ENCODE data around the gene WDR54. TPM values are rescaled to one million over a fixed set of nuclear protein-coding genes. Genes with fewer than 3 reads are reported as not detected.

WDR54 gene
- total and polyA plus RNA-seq, 2 donors (not counting 3 experiments of a cell fraction or from before 2014, with no cell fraction given), result 21.7 to 46.3 TPM

DNA sequence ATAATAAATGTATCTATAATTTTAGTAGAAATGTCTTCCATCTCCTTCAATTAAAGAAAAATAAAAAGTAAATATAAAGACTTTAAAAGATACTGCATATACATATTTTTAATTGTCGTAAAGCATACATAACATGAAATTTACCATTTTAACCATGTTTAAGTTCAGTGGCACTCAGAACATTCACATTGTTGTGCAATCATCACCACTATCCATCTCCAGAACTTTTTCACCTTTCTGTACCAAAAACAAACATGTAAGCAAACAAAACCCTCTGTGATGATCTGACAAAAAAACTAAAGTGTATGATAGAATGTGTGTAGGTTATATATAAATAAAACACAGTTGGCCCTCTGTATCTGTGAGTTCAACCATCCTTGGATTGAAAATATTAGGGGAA, 28.0 kb upstream of the WDR54 start:
- dilution Hi-C loops (cut with MboI; ENCODE audit: extremely low pct_ligation_motif_present, low sequenced_read_pairs) (no loop called here), intact Hi-C loops (cut with micrococcal nuclease) (loop anchor here (5.0 to 10.0 kb wide), 2 partner anchors 56 to 569 kb away; partner anchors contain the start of gene STAMBP)
- no peak for FAIRE-seq
- Histone ChIP-seq H3K27ac (ENCODE audit: insufficient read depth, low read depth, low read length) (no peak overlapping the region), H3K79me2 (ENCODE audit: control insufficient read depth, insufficient read depth, low read length) (peaks cover 29% of the 10 kb centered on the region), H3K4me3 (replicated peaks in 1 of 3; ENCODE audit: insufficient read depth in 1 of 3, low read depth in 1 of 3, low read length in 3 of 3) (no peak overlapping the region), H2AFZ (ENCODE audit: low read depth, low read length) (no peak overlapping the region), H3K4me2 (ENCODE audit: insufficient read depth, low read length) (no peak overlapping the region), H4K20me1 (replicated peaks; ENCODE audit: control insufficient read depth, extremely low read depth, insufficient read depth, low read length) (peaks cover 3% of the 10 kb centered on the region), H3K27me3 (ENCODE audit: control insufficient read depth in 2 of 2, insufficient read depth in 2 of 2, low read length in 2 of 2) (no peaks in the 10 kb centered on the region), H3K36me3 (ENCODE audit: control insufficient read depth in 2 of 2, extremely low read depth in 1 of 2, insufficient read depth in 2 of 2, low read length in 2 of 2) (no peaks in the 10 kb centered on the region), H3K9me1 (replicated peaks; ENCODE audit: control insufficient read depth, extremely low read depth, insufficient read depth, low read length) (no peaks in the 10 kb centered on the region), H3K4me1 (ENCODE audit: control insufficient read depth, extremely low read depth, insufficient read depth, low read length) (peaks cover 12% of the 10 kb centered on the region), H3K9me3 (replicated peaks; ENCODE audit: control insufficient read depth, insufficient read depth, low read length) (no peaks in the 10 kb centered on the region), H3K9ac (replicated peaks; ENCODE audit: extremely low read depth, insufficient read depth, low read length) (no peak overlapping the region)
- DNase-seq (ENCODE audit: low read depth, low spot score), result no peak
- TF ChIP-seq GATA2 (IDR thresholded peaks at IDR 0.05; ENCODE audit: insufficient read depth, insufficient read length, low read depth, low read length) (no peak), POLR2A (IDR thresholded peaks at IDR 0.05; ENCODE audit: low read depth, low read length) (no peak), EZH2 (IDR thresholded peaks at IDR 0.05; ENCODE audit: borderline replicate concordance, low read depth, low read length, severe bottlenecking) (no peak), JUN (IDR thresholded peaks at IDR 0.05; ENCODE audit: borderline replicate concordance, insufficient read depth, insufficient read length, low read depth) (no peak), FOS (IDR thresholded peaks at IDR 0.05; ENCODE audit: borderline replicate concordance, insufficient read depth, low read length) (no peak)
- BruUV-seq (replicated peaks), result no TSS peak
- ChIA-PET POLR2A (no interaction called here), CTCF (no interaction called here)

DNA sequence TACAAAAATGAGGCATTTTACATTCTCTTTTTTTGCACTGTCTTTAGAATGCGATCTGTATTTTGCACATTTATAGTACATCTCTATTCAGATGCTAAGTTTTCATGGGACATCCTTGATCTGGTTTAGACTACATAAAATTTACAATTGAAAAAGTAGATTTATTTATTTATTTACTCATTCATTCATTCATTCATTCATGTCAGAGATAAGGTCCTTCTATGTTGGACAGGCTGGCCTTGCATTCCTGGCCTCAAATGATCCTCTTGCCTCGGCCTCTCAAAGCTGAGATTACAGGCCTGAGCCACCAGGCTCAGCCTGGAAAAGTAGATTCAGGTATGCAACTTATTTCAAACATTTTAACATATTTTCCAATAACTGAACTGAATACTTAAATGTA, 25.4 kb upstream of the WDR54 start:
- intact Hi-C loops (cut with micrococcal nuclease), result loop anchor here (10.0 kb wide), 1 partner anchor 571 kb away; the partner anchor contains the start of gene STAMBP
- dilution Hi-C loops (cut with MboI; ENCODE audit: extremely low pct_ligation_motif_present, low sequenced_read_pairs), result no loop called here
- BruUV-seq (replicated peaks), result no TSS peak

More for the DNA sequence above, 25.4 kb upstream of the WDR54 start:
- H3K4me2 ChIP-seq (ENCODE audit: insufficient read depth, low read length), result no peak overlapping the region
- TF ChIP-seq JUN (IDR thresholded peaks at IDR 0.05; ENCODE audit: borderline replicate concordance, insufficient read depth, insufficient read length, low read depth) (no peak), FOS (IDR thresholded peaks at IDR 0.05; ENCODE audit: borderline replicate concordance, insufficient read depth, low read length) (no peak), POLR2A (IDR thresholded peaks at IDR 0.05; ENCODE audit: low read depth, low read length) (no peak), POLR2AphosphoS5 (IDR thresholded peaks at IDR 0.05; ENCODE audit: insufficient read depth, low read depth, low read length) (no peak), MYC (IDR thresholded peaks at IDR 0.05; ENCODE audit: low read depth, low read length) (no peak)
- TF ChIP-seq, protein P1, sequence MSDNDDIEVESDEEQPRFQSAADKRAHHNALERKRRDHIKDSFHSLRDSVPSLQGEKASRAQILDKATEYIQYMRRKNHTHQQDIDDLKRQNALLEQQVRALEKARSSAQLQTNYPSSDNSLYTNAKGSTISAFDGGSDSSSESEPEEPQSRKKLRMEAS (IDR thresholded peaks at IDR 0.05; ENCODE audit: insufficient read depth, insufficient read length), result no peak
- DNase-seq (ENCODE audit: low read depth, low spot score) (no peak), FAIRE-seq (no peak)
- ChIA-PET CTCF (no interaction called here), POLR2A (interaction anchor here (0.6 kb wide), 1 partner anchor 247 kb away, joined by 4 read pairs; no protein-coding TSS in a partner anchor)
- no peaks in the 10 kb centered on the region for H3K4me1 ChIP-seq (ENCODE audit: control insufficient read depth, extremely low read depth, insufficient read depth, low read length)
- no peak overlapping the region for H2AFZ ChIP-seq (ENCODE audit: low read depth, low read length)
- H3K36me3 ChIP-seq (ENCODE audit: control insufficient read depth in 2 of 2, extremely low read depth in 1 of 2, insufficient read depth in 2 of 2, low read length in 2 of 2), result no peaks in the 10 kb centered on the region
- no peak overlapping the region for H3K27ac ChIP-seq (ENCODE audit: insufficient read depth, low read depth, low read length)
- no peaks in the 10 kb centered on the region for H4K20me1 ChIP-seq (replicated peaks; ENCODE audit: control insufficient read depth, extremely low read depth, insufficient read depth, low read length)
- no peaks in the 10 kb centered on the region for H3K9me3 ChIP-seq (replicated peaks; ENCODE audit: control insufficient read depth, insufficient read depth, low read length)
- no peaks in the 10 kb centered on the region for H3K9me1 ChIP-seq (replicated peaks; ENCODE audit: control insufficient read depth, extremely low read depth, insufficient read depth, low read length)
- H3K79me2 ChIP-seq (ENCODE audit: control insufficient read depth, insufficient read depth, low read length), result peaks cover 3% of the 10 kb centered on the region
- H3K9ac ChIP-seq (replicated peaks; ENCODE audit: extremely low read depth, insufficient read depth, low read length), result no peak overlapping the region
- no peak overlapping the region for H3K4me3 ChIP-seq (replicated peaks in 1 of 3; ENCODE audit: insufficient read depth in 1 of 3, low read depth in 1 of 3, low read length in 3 of 3)
- H3K27me3 ChIP-seq (ENCODE audit: control insufficient read depth in 2 of 2, insufficient read depth in 2 of 2, low read length in 2 of 2), result no peaks in the 10 kb centered on the region
